Kidney (tissue), 14 donors: Measurements from ENCODE around the gene ABI1. TPM values are rescaled to one million over a fixed set of nuclear protein-coding genes. Genes with fewer than 3 reads are reported as not detected.

ENCODE experiments used
- DNase-seq, 5 donors: peaks; one replicate each; pipeline ENCODE4 v3.0.0-alpha.2; 2013 to 2020
- FAIRE-seq: peaks from 2 replicates; lab custom pipeline; 2012; peaks lifted over from hg19 to GRCh38; lab: Jason Lieb, UNC
- H3K27ac ChIP-seq, 2 donors: one replicate each; pipeline ENCODE4 v1.7.0; 2013; ENCODE audit warnings: low read depth in 2 of 2, low read length in 2 of 2, inconsistent platforms in 1 of 2
- H3K27me3 ChIP-seq: one replicate; pipeline ENCODE4 v1.7.1; 2013; ENCODE audit warnings: low read length, inconsistent platforms; ENCODE audit not compliant: control insufficient read depth, insufficient read depth
- H3K36me3 ChIP-seq, 3 donors: one replicate each; pipeline versions ENCODE4 v1.7.0 to v1.7.1; 2013; ENCODE audit warnings: low read length in 3 of 3, control low read depth in 1 of 3, inconsistent platforms in 1 of 3; ENCODE audit not compliant: insufficient read depth in 3 of 3, control insufficient read depth in 2 of 3
- H3K4me1 ChIP-seq, 3 donors: one replicate each; pipeline versions ENCODE4 v1.7.0 to v1.7.1; 2013; ENCODE audit warnings: low read length in 3 of 3, inconsistent platforms in 1 of 3, low read depth in 1 of 3; ENCODE audit not compliant: control insufficient read depth in 2 of 3, insufficient read depth in 2 of 3
- H3K4me3 ChIP-seq, 3 donors: one replicate each; pipeline versions ENCODE4 v1.7.0 to v1.8.1; 2013; ENCODE audit warnings: low read length in 3 of 3, control low read depth in 1 of 3, inconsistent platforms in 1 of 3
- H3K9ac ChIP-seq, 3 donors: one replicate each; pipeline versions ENCODE4 v1.7.0 to v1.7.1; 2013; ENCODE audit warnings: low read length in 3 of 3, control low read depth in 1 of 3, inconsistent platforms in 1 of 3
- H3K9me3 ChIP-seq, 3 donors: one replicate each; pipeline versions ENCODE4 v1.7.0 to v1.7.1; 2013; ENCODE audit warnings: low read length in 3 of 3, control low read depth in 1 of 3, inconsistent platforms in 1 of 3; ENCODE audit not compliant: control insufficient read depth in 2 of 3, insufficient read depth in 1 of 3
- intact Hi-C: fragments of 100-400 bp; cut with DNase I; formaldehyde crosslinking; loops from one replicate; pipeline ENCODE4 v1.11.1; 2022
- polyA plus RNA-seq: library from polyadenylated mRNA; stranded (reverse); fragments of 350-450 nt; fragmentation: Illumina TruSeq; extraction: RNeasy Lipid Tissue Mini Kit (QIAGEN cat#74804); gene quantifications from one replicate; pipeline ENCODE4 v1.2.3, GENCODE V29; 2014; ENCODE audit warnings: low read depth, low replicate concordance; ENCODE audit not compliant: insufficient read depth
- total RNA-seq: library from RNA; stranded (reverse); fragmentation: NEBNext Ultra II Directional; extraction: Animal tissue kit (Norgen Biotek cat#: 25700); gene quantifications from one replicate; pipeline ENCODE4 v1.2.1, GENCODE V29; 2021
- TF ChIP-seq, protein P1 (sequence below): IDR thresholded peaks from 3 replicates; pipeline ENCODE4 v1.5.1; 2012; ENCODE audit warnings: mild to moderate bottlenecking, moderate library complexity, borderline replicate concordance; ENCODE audit not compliant: insufficient read depth; ENCODE audit errors: extremely low read depth
- donor health status: control.
- donor health status: control.
- donor health status: control.
- donor health status: control.
- donor health status: control.
- donor health status: DM: yes; HTN: yes; CAD: no.
- donor health status: Normal renal cell carcinoma (clear cell type).

The ABI1 gene
- total and polyA plus RNA-seq, 2 donors from 2014 or later: 25.7 to 54.1 TPM

DNA sequence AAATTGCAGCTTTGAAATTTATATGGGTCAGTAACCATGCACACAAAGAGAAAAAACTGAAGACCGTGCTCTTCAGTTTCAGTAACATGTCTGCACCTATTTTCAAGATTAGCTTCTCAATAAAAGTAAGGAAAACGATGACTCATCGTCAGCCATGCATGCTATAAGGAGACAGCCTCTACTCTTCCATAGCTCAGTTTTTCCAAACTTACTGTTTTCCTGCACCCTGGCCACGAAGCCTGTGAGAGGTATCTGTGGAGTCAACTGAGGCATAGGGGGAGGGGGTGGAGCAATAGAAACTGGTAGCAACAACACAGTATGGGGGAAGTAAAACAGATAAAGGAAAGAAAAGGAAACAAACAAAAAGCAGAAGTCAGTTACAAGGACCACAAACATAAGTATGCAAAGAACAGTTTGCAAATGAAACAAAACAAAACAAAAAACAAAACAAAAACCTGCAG, 105.3 kb downstream of the ABI1 start:
- TF ChIP-seq, protein P1, sequence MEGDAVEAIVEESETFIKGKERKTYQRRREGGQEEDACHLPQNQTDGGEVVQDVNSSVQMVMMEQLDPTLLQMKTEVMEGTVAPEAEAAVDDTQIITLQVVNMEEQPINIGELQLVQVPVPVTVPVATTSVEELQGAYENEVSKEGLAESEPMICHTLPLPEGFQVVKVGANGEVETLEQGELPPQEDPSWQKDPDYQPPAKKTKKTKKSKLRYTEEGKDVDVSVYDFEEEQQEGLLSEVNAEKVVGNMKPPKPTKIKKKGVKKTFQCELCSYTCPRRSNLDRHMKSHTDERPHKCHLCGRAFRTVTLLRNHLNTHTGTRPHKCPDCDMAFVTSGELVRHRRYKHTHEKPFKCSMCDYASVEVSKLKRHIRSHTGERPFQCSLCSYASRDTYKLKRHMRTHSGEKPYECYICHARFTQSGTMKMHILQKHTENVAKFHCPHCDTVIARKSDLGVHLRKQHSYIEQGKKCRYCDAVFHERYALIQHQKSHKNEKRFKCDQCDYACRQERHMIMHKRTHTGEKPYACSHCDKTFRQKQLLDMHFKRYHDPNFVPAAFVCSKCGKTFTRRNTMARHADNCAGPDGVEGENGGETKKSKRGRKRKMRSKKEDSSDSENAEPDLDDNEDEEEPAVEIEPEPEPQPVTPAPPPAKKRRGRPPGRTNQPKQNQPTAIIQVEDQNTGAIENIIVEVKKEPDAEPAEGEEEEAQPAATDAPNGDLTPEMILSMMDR: no peak
- Histone ChIP-seq H3K27me3 (no peaks in the 10 kb centered on the region), H3K9me3 (no peaks in the 10 kb centered on the region), H3K36me3 (peaks cover 0 to 3% (median 0%) of the 10 kb centered on the region in 3 donors), H3K9ac (no peak overlapping the region), H3K4me1 (no peaks in the 10 kb centered on the region), H3K4me3 (no peak overlapping the region), H3K27ac (no peak overlapping the region)
- intact Hi-C loops: no loop called here
- no peak for FAIRE-seq
- no peak for DNase-seq

DNA sequence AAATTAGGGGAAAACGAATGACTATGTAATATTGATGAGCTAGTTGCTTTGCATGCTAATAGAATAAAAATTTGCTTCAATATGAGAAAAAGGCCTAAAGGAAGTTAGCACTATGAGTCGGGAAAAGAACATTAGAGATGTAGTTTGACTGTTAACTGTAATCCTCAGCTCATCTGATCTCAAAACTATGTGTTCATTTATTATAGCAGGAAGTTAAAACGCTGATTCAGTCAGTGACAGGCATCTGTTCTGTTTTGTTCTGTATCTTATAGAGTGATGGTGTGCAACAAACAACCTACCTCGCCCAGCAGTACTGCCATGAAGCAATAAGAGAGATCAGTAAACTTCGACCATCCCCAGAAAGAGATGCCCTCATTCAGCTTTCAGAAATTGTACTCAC, 114.7 kb downstream of the ABI1 start:
- no peak for FAIRE-seq
- no peaks in the 10 kb centered on the region for H3K27me3 ChIP-seq
- H3K36me3 ChIP-seq: peaks cover 0 to 5% (median 5%) of the 10 kb centered on the region in 3 donors

DNA sequence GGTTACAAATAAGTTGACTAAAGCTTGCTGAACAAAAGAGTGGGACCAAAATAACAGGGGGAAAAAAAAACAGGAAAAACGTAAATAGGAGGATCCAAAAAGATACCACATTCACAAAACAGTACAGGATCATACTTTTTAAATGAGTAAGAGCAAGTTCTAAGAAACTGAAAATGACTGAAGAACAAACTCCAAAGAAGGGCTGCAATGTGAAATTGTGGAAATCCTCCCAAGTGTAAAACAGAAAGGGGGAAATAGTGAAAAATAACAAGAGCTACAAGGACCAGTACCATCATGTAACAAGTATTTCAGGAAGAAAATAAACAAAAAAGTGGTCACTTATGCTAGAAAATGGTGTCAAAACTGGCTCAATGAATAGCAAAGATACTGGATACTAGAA, 116.9 kb downstream of the ABI1 start:
- FAIRE-seq (no peak), DNase-seq (no peak)
- no peaks in the 10 kb centered on the region for H3K27me3 ChIP-seq
- no peak overlapping the region for H3K27ac ChIP-seq
- intact Hi-C loops: no loop called here
- no peaks in the 10 kb centered on the region for H3K9me3 ChIP-seq
- H3K4me1 ChIP-seq: no peaks in the 10 kb centered on the region
- H3K9ac ChIP-seq: no peak overlapping the region
- H3K36me3 ChIP-seq: peaks cover 0 to 5% (median 2%) of the 10 kb centered on the region in 3 donors
- no peak overlapping the region for H3K4me3 ChIP-seq
- TF ChIP-seq, protein P1: no peak

More for the DNA sequence above, 114.7 kb downstream of the ABI1 start:
- Histone ChIP-seq H3K27ac (no peak overlapping the region), H3K4me3 (no peak overlapping the region), H3K9ac (no peak overlapping the region), H3K4me1 (no peaks in the 10 kb centered on the region), H3K9me3 (no peaks in the 10 kb centered on the region)
- intact Hi-C loops: no loop called here
- TF ChIP-seq, protein P1: no peak
- no peak for DNase-seq

DNA sequence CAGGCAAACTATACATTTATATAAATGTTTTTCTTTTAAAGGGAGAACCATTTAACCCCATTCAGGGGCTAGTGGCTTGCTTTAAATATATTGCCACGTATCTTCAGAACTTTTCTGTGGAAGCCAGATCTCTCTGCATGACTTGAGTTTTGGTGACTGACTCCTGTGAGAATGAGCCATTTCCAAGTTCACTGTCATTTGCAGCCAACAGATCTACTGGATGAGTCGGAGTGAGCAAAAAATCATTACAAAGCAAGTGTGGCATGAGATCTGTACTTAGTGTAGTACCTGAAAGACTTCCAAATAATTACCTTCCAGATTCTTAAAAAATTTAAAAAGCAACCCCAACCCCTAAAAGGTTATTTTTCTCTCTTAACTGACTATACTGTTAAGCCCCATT, 117.7 kb downstream of the ABI1 start:
- no peaks in the 10 kb centered on the region for H3K9me3 ChIP-seq
- no peak overlapping the region for H3K4me3 ChIP-seq
- no peaks in the 10 kb centered on the region for H3K27me3 ChIP-seq
- intact Hi-C loops: no loop called here
- peaks cover 0 to 9% (median 2%) of the 10 kb centered on the region in 3 donors for H3K36me3 ChIP-seq
- DNase-seq (no peak), FAIRE-seq (no peak)
- H3K4me1 ChIP-seq: no peaks in the 10 kb centered on the region
- TF ChIP-seq, protein P1: no peak
- H3K9ac ChIP-seq: no peak overlapping the region
- H3K27ac ChIP-seq: no peak overlapping the region
